ENCODE data around the gene ERBB4.

DNA sequence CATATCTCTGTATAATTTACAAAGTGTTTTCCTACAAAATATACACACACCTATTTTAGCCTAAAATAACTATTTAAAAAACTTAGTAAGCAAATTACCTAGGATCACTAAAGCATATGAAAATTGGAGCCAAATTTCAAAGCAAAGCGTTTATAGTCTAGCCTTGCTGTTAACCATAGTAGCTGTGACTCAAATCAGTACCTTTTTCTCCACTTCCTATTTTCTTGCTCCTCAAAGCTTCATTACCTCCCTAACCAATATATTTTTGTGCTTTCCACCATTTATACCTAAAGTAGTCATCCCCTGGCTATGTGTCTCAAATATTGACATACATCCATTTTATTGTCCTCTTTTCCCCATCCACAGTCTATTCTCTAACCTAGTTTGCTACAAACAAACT, 73.1 kb downstream of the ERBB4 start:
- TF ChIP-seq, protein P1, sequence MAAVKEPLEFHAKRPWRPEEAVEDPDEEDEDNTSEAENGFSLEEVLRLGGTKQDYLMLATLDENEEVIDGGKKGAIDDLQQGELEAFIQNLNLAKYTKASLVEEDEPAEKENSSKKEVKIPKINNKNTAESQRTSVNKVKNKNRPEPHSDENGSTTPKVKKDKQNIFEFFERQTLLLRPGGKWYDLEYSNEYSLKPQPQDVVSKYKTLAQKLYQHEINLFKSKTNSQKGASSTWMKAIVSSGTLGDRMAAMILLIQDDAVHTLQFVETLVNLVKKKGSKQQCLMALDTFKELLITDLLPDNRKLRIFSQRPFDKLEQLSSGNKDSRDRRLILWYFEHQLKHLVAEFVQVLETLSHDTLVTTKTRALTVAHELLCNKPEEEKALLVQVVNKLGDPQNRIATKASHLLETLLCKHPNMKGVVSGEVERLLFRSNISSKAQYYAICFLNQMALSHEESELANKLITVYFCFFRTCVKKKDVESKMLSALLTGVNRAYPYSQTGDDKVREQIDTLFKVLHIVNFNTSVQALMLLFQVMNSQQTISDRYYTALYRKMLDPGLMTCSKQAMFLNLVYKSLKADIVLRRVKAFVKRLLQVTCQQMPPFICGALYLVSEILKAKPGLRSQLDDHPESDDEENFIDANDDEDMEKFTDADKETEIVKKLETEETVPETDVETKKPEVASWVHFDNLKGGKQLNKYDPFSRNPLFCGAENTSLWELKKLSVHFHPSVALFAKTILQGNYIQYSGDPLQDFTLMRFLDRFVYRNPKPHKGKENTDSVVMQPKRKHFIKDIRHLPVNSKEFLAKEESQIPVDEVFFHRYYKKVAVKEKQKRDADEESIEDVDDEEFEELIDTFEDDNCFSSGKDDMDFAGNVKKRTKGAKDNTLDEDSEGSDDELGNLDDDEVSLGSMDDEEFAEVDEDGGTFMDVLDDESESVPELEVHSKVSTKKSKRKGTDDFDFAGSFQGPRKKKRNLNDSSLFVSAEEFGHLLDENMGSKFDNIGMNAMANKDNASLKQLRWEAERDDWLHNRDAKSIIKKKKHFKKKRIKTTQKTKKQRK (IDR thresholded peaks at IDR 0.05; ENCODE audit: low read depth, low read length): no peak
- no peak for TF ChIP-seq NR2C2 (IDR thresholded peaks at IDR 0.05; ENCODE audit: borderline replicate concordance, control insufficient read depth, insufficient read length, low read depth)
- no peak for TF ChIP-seq SUZ12 (IDR thresholded peaks at IDR 0.05; ENCODE audit: unreplicated experiment)
- no peak for TF ChIP-seq EP300 (IDR thresholded peaks at IDR 0.05; ENCODE audit: borderline replicate concordance in 1 of 2, control insufficient read depth in 1 of 2, low read depth in 2 of 2, low read length in 2 of 2)
- TF ChIP-seq POLR2A (IDR thresholded peaks at IDR 0.05; ENCODE audit: low read depth, low read length): no peak
- TF ChIP-seq, protein P2, sequence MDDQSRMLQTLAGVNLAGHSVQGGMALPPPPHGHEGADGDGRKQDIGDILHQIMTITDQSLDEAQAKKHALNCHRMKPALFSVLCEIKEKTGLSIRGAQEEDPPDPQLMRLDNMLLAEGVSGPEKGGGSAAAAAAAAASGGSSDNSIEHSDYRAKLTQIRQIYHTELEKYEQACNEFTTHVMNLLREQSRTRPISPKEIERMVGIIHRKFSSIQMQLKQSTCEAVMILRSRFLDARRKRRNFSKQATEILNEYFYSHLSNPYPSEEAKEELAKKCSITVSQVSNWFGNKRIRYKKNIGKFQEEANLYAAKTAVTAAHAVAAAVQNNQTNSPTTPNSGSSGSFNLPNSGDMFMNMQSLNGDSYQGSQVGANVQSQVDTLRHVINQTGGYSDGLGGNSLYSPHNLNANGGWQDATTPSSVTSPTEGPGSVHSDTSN (IDR thresholded peaks at IDR 0.05; ENCODE audit: insufficient replicate concordance, low read depth, low read length): no peak
- no peak for TF ChIP-seq ZNF207 (IDR thresholded peaks at IDR 0.05; ENCODE audit: borderline replicate concordance)
- no peak for TF ChIP-seq POLR2AphosphoS5 (IDR thresholded peaks at IDR 0.05; ENCODE audit: low read length)
- TF ChIP-seq SIX5 (IDR thresholded peaks at IDR 0.05; ENCODE audit: low read depth, low read length, severe bottlenecking): no peak
- no peak for TF ChIP-seq ETV6 (conservative IDR thresholded peaks at IDR 0.05 in 1 of 2, IDR thresholded peaks at IDR 0.05 in 1 of 2; ENCODE audit: borderline replicate concordance in 1 of 2, low read depth in 1 of 2)
- no peak for TF ChIP-seq RAD21 (IDR thresholded peaks at IDR 0.05; ENCODE audit: insufficient read depth, low read depth, low read length)
